CD4-positive, alpha-beta T cell treated with Interleukin-15 for 4 hours (primary cell): ENCODE measurements around the gene SPTA1.
"Not testable (repeated sequence)": the region's sequence is repeated elsewhere in the genome, so short reads cannot be mapped to it uniquely, and the experiment has no call there.

Source experiments
- DNase-seq: peaks from one replicate; pipeline ENCODE4 v3.0.0-alpha.2; 2020; ENCODE audit warnings: low spot score

Gene SPTA1

GRCh38 chr1:158686111-158687009 is at the start of gene SPTA1:
TSS of gene SPTA1 (minus strand) at chr1:158686715. CDS start at chr1:158686517, 198 bp downstream.
- no peak for DNase-seq

GRCh38 chr1:158735848-158736247 is 49.3 kb upstream of the SPTA1 start:
- no peak for DNase-seq

DNA sequence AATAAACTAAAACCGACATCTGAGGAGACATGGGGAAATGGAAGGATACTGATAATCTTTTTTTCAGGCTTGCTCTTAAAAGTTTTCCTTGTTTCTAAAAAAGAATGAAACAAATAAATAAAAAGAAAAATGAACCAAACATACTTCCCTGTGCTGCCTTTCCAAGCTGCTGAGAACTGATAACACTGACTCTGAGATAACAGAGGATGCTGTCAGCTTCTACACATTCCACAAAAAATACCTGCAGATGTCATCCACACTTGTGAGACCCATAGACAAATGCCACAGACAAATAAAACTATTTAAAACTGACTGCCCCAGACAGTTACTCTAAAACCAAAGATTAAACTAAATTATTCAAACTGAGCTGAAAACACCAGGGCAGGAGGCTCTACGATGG is 46.0 kb upstream of the SPTA1 start:
- DNase-seq: no peak

- DNase-seq: no peak
Measured at GRCh38 chr1:158731707-158732106, 45.2 kb upstream of the SPTA1 start.

- no peak for DNase-seq
Measured at GRCh38 chr1:158730453-158730852, 43.9 kb upstream of the SPTA1 start.

DNA sequence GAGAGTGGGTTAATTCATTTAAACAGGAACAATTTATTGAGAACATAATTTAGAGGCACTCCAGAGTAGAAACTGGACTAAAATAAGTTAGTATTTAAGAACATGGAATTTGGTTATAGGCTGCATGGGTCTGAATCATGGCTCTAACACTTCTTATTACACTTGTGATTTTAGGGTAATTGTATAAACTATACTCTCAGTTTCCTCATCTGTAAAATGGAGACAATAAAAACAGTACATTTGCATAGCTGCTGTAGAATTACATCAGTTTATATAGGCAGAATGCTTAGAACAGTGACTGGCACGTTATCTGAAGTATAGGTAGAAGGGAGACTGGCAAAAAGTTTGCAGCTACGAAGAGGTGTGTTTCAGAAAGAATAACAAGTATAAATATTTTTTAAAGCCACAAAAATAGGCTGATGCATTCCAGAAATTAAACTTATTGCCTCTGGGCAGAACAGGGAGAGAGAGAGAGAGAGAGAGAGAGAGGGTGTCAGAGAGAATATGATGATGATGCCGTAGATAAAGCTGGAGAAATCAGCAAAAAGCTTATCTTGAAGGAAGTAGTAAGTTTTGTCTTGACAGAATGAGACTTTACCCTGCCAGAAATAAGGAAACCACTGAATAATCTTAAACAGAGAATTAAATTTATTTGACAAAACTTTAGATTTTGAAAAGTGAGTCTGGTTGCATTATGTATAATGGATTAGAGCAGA is 42.2 kb upstream of the SPTA1 start:
- no peak for DNase-seq

- no peak for DNase-seq
Measured at GRCh38 chr1:158724442-158724841, 37.9 kb upstream of the SPTA1 start.

- DNase-seq: no peak
Measured at GRCh38 chr1:158720620-158721019, 34.1 kb upstream of the SPTA1 start, which contains the start of gene OR6K3. TSS of gene OR6K3 (minus strand) at chr1:158720720. CDS start at chr1:158718115, 2,605 bp downstream.

DNA sequence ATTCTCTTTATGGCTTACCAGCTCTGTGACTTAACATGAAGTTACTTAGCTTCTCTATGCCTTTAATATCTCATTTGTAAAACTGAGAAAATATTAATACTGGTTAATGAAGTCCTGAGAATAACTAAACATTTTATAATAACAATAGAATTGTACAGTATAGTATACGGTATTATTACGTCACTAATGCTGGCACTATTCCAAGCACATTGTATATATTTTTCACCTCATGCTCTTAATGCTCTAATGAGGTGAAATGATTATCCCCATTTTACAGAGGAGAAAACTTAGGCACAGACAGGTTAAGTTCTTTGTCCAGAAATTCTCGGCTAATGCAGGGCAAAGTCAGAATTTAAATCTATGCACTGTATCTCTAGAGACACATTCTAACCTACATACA is 33.1 kb upstream of the SPTA1 start:
- no peak for DNase-seq

- DNase-seq: no peak
Measured at GRCh38 chr1:158717344-158717743, 30.8 kb upstream of the SPTA1 start.

DNA sequence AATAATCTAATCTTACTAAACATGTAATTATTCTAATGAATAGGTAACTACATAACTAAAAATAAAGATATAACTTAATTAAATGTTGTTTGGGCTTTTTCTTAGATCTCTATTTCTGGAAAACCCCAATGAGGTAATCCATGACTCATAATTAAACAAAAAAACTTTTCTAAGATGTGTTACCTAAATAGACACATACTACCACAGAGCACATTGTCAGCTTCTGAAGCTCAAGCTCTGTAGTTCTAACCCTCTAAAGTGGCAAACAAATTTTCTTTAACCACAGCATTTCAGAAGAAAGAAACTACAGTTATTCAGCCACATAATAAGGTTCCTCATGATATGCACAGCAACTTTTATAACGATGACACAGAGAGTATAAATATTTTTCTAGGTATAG is 29.8 kb upstream of the SPTA1 start:
- no peak for DNase-seq

DNA sequence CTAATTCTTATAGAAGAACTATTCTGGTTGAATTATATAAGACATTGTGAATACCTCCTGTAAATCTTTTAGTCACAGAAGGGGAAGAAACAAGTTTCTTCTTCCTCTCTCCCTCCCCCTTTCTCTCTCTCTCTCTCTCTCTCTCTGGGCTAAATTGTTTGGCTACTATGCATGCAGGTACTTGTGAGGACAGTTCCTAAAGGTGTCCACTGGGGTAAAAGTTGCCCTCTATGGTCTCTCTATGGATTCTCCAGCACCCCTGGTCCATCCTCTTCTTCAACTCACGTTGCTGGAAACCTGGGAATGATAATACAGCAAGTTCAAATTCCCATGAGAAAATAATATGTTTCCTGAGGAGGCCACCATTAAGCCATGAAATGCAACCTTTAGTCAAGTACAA is 28.2 kb upstream of the SPTA1 start:
- DNase-seq: no peak

GRCh38 chr1:158711098-158711497 is 24.6 kb upstream of the SPTA1 start:
- no peak for DNase-seq

DNA sequence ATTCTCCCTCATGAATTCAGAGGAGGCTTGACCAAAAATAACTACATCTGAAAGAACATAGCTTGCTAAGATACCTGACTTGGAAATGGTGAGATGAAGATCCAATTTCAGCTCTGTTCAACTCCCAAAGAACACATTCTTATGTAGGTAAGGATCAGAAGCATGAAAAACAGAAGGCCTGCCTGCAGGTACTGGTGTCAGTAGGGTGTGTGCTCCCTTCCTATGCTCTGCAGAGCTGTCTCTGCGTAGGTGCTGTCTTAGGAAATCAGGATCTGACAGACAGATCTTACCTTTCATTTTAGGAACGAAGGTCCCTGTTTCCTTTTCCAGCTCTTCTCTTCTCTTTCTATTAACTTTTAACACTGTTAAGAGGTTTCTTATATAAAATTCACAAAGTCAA is 19.6 kb upstream of the SPTA1 start:
- DNase-seq: no peak

DNA sequence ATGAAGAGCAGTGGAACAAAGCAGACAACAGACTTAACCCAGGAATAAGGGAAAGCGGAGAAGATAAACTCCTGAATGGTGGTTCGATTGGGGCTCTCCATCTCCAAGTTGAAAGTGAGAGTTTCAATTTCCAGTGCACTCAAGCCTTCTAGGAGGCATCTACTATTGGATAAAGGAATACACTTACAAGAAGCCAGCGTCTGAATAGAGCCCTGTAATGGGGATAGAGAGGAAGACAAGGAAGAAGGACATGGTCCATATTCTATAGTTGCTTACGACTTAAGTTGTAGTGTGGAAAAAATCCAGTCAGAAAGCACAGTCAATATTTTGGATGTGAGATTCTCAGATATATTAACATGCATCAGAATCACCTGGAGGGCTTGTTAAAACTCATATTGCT is 14.0 kb upstream of the SPTA1 start, which contains the start of gene OR6K2:
TSS of gene OR6K2 (minus strand) at position 101 of the 400 bp plus-strand sequence. CDS start at position 101, 0 bp downstream.
- DNase-seq: no peak

DNA sequence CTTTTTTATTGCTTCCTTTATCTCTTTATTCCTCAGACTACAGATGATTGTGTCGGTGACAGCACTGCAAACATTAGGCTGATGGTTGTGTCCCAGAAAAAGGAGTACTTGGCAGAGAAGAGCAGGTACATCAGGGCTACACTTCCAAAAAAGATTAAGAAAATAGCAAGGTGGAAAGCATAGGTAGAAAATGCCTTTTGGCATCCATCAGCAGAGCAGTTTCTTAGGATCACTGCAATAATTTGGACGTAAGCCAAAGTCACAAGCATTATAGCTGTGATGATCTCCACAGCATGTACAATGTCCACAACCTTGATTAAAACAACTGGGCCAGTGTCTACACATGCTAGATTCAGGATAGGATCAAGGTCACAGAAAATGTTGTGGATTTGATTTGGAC is 8.1 kb upstream of the SPTA1 start:
- DNase-seq: no peak

DNA sequence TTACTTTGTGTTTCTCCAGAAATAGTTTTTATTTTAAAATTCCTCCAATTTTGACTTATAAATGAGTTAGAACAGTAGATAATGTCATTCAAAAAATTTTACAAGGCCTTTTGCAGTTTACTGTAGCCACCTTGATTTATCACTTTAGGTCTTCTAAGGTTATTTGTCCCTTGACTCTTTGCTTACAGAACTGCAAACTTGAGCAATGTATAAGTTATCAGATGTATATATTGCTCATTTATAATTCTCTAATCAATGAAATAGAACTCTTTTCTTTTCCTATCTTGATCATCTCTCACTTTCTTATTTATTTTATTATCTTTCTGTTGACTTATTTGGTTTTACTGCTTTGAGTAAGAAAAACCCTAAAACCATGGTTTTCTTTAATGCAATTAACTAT is 5.8 kb upstream of the SPTA1 start:
- no peak for DNase-seq

DNA sequence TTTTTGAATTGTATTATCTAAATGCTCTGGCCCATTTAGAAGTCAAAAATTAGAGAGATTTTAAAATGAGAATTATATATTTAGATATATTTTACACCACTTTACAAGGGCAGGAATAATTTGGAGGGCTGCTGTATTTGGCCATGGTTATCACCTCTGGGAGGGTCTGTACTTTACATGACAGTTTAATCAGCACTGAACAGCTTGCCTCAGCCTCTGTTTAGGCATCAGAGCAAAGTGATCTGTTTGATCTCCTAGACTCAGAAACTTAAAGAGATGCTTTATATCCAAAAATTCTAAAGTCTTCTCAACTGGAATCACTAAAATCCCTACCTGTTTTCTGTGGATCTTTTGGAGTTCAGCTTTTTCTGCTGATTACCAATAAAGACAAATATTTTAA is 5.4 kb upstream of the SPTA1 start:
- no peak for DNase-seq

DNA sequence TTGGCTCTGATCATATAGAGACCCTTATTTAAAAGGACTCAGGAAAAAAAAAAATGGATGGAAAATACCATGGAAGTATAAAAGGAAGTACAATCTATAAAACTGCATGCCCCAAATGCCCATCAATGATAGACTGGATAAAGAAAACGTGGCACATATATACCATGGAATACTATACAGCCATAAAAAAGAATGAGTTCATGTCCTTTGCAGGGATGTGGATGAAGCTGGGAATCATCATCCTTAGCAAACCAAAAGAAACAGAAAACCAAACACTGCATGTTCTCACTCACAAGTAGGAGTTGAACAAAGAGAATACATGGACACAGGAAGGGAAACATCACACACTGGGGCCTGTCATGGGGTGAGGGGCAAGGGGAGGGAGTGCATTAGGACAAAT is 4.6 kb upstream of the SPTA1 start:
- not testable (repeated sequence) for DNase-seq

GRCh38 chr1:158689875-158690274 is 3.4 kb upstream of the SPTA1 start:
- DNase-seq: no peak

- no peak for DNase-seq
Measured at GRCh38 chr1:158689110-158689509, 2.6 kb upstream of the SPTA1 start.

- DNase-seq: not testable (repeated sequence)
Measured at GRCh38 chr1:158688343-158688742, 1.8 kb upstream of the SPTA1 start.

- DNase-seq: no peak
Measured at GRCh38 chr1:158687037-158687436, 522 bp upstream of the SPTA1 start.
